Activated naive CD4-positive, alpha-beta T cell treated with anti-CD3 and anti-CD28 coated beads, Interleukin-2, amount 50 U/mL, for 72 hours (primary cell): ENCODE data around the gene COX5B. TPM values are rescaled to one million over a fixed set of nuclear protein-coding genes. Genes with fewer than 3 reads are reported as not detected.
"Not testable (repeated sequence)": the region's sequence is repeated elsewhere in the genome, so short reads cannot be mapped to it uniquely, and the experiment has no call there.

Source experiments
- ATAC-seq, 2 donors: fragments of 150-1000 bp; cut with Tn5 transposase; 2 replicates each; pipeline ENCODE4 v1.10.0; 2021; ENCODE audit warnings: mild to moderate bottlenecking in 2 of 2, moderate library complexity in 2 of 2
- DNase-seq, 2 donors: peaks; one replicate each; pipeline ENCODE4 v3.0.0; 2021 to 2022; ENCODE audit warnings: low spot score in 2 of 2
- H3K27ac Mint-ChIP-seq, 2 donors: one replicate each; pipeline ENCODE4 v1.8.0; 2022; ENCODE audit warnings: mild to moderate bottlenecking in 2 of 2, mixed read lengths in 2 of 2
- H3K36me3 Mint-ChIP-seq, 2 donors: one replicate each; pipeline ENCODE4 v1.8.0; 2022; ENCODE audit warnings: mixed read lengths in 2 of 2
- H3K9me3 Mint-ChIP-seq, 2 donors: one replicate each; pipeline ENCODE4 v1.8.0; 2022; ENCODE audit warnings: mixed read lengths in 2 of 2
- total RNA-seq, 2 donors: library from RNA; stranded (reverse); gene quantifications; one replicate each; pipeline ENCODE4 v1.2.3, GENCODE V29; 2022

COX5B gene
- 100 to 1,000 TPM; 269 to 288 TPM for total RNA-seq

GRCh38 chr2:97645695-97646629 lies at the start of gene COX5B:
COX5B (plus strand) TSS chr2:97646062; CDS start chr2:97646087, 25 bp downstream.
- DNase-seq, result peak; percentile 97 to 98
- H3K36me3 Mint-ChIP-seq, result peaks cover 26 to 29% of the 10 kb centered on the region in 2 donors
- H3K27ac Mint-ChIP-seq, result peak within 1 kb of the TSS; percentile 95
- ATAC-seq, result peak; percentile 93 to 96
- H3K9me3 Mint-ChIP-seq, result no peaks in the 10 kb centered on the region

- DNase-seq, H3K36me3 Mint-ChIP-seq, H3K9me3 Mint-ChIP-seq, ATAC-seq, H3K27ac Mint-ChIP-seq: not testable (repeated sequence)
Observed at GRCh38 chr2:97596180-97596579, 49.7 kb upstream of the COX5B start.

- ATAC-seq, H3K36me3 Mint-ChIP-seq, DNase-seq, H3K27ac Mint-ChIP-seq, H3K9me3 Mint-ChIP-seq: not testable (repeated sequence)
Observed at GRCh38 chr2:97601537-97601936, 44.3 kb upstream of the COX5B start.

- not testable (repeated sequence) for H3K36me3 Mint-ChIP-seq, DNase-seq, H3K27ac Mint-ChIP-seq, ATAC-seq, H3K9me3 Mint-ChIP-seq
Observed at GRCh38 chr2:97605109-97605508, 40.8 kb upstream of the COX5B start.

GRCh38 chr2:97605524-97606339 lies 40.1 kb upstream of the COX5B start:
- peak in 1 of 2 donors; percentile 24 for ATAC-seq
- not testable (repeated sequence) for H3K9me3 Mint-ChIP-seq, DNase-seq, H3K36me3 Mint-ChIP-seq, H3K27ac Mint-ChIP-seq

- ATAC-seq, H3K36me3 Mint-ChIP-seq, H3K9me3 Mint-ChIP-seq, H3K27ac Mint-ChIP-seq, DNase-seq: not testable (repeated sequence)
Observed at GRCh38 chr2:97608745-97609144, 37.1 kb upstream of the COX5B start.

GRCh38 chr2:97611895-97612294 lies 34.0 kb upstream of the COX5B start:
- ATAC-seq, H3K27ac Mint-ChIP-seq, H3K9me3 Mint-ChIP-seq, DNase-seq, H3K36me3 Mint-ChIP-seq: not testable (repeated sequence)

- not testable (repeated sequence) for DNase-seq, H3K9me3 Mint-ChIP-seq
Observed at GRCh38 chr2:97615746-97616145, 30.1 kb upstream of the COX5B start.

GRCh38 chr2:97617911-97618310 lies 28.0 kb upstream of the COX5B start:
- peaks cover 0 to 5% of the 10 kb centered on the region in 2 donors for H3K9me3 Mint-ChIP-seq
- ATAC-seq (no peak), DNase-seq (no peak)
- no peaks in the 10 kb centered on the region for H3K36me3 Mint-ChIP-seq
- no peak overlapping the region for H3K27ac Mint-ChIP-seq

More at GRCh38 chr2:97615746-97616145, 30.1 kb upstream of the COX5B start:
- H3K36me3 Mint-ChIP-seq, H3K27ac Mint-ChIP-seq, ATAC-seq: not testable (repeated sequence)

GRCh38 chr2:97618939-97619827 lies 26.7 kb upstream of the COX5B start:
- not testable (repeated sequence) for DNase-seq, H3K9me3 Mint-ChIP-seq, H3K36me3 Mint-ChIP-seq
- ATAC-seq, result peak; percentile 93
- peak overlapping the region in 1 of 2 donors; percentile 14 for H3K27ac Mint-ChIP-seq

- not testable (repeated sequence) for H3K9me3 Mint-ChIP-seq, H3K36me3 Mint-ChIP-seq
- H3K27ac Mint-ChIP-seq, result peak overlapping the region in 1 of 2 donors; percentile 23
Observed at GRCh38 chr2:97620492-97620891, 25.4 kb upstream of the COX5B start.

GRCh38 chr2:97622976-97623375 lies 22.9 kb upstream of the COX5B start:
- H3K36me3 Mint-ChIP-seq, DNase-seq, H3K9me3 Mint-ChIP-seq, H3K27ac Mint-ChIP-seq, ATAC-seq: not testable (repeated sequence)

More at GRCh38 chr2:97620492-97620891, 25.4 kb upstream of the COX5B start:
- DNase-seq, ATAC-seq: not testable (repeated sequence)

- not testable (repeated sequence) for ATAC-seq, DNase-seq, H3K27ac Mint-ChIP-seq, H3K36me3 Mint-ChIP-seq, H3K9me3 Mint-ChIP-seq
Observed at GRCh38 chr2:97625354-97626048, 20.4 kb upstream of the COX5B start.

- ATAC-seq, DNase-seq, H3K27ac Mint-ChIP-seq, H3K9me3 Mint-ChIP-seq, H3K36me3 Mint-ChIP-seq: not testable (repeated sequence)
Observed at GRCh38 chr2:97626049-97626430, 19.8 kb upstream of the COX5B start.

GRCh38 chr2:97644023-97644717 lies 1.7 kb upstream of the COX5B start:
- ATAC-seq, result no peak
- Mint-ChIP-seq H3K27ac (no peak overlapping the region), H3K9me3 (no peaks in the 10 kb centered on the region), H3K36me3 (peaks cover 22 to 26% of the 10 kb centered on the region in 2 donors)
- DNase-seq, result no peak
